Upper lobe of left lung (tissue), 4 donors: ENCODE data around the gene SH2D3A.

Experiments used
- POLR2AphosphoS5 ChIP-seq, 2 donors: sonication (generic); formaldehyde crosslinking; IDR thresholded peaks; one replicate each; pipeline ENCODE4 v1.5.1; 2017; ENCODE audit warnings: antibody characterized with exemption in 2 of 2
- TF ChIP-seq, protein P1 (sequence below), 6 experiments: fragments of 450-650 bp in 4 of 6; fragments of 200-600 bp in 2 of 6; sonication (generic) in 2 of 6; IDR thresholded peaks; one replicate each; pipeline ENCODE4 v1.5.1; 2016 to 2019; ENCODE audit warnings: antibody characterized with exemption in 6 of 6

DNA sequence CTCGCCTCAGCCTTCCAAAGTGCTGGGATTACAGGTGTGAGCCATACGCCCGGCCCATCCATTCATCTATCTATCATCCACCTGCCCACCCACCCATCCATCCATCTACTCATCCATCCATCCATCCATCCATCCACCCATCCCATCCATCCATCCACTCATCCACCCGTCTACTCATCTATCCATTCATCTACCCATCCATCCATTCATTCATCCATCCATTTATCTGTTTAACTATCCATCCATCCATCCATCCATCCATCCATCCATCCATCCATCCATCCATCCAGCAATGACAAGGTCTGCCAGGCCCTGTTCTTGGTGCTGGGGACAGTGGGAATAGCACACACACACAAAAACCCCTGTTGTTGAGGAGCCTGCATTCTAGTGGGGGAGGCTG, 9.8 kb upstream of the SH2D3A start:
- TF ChIP-seq, protein P1, sequence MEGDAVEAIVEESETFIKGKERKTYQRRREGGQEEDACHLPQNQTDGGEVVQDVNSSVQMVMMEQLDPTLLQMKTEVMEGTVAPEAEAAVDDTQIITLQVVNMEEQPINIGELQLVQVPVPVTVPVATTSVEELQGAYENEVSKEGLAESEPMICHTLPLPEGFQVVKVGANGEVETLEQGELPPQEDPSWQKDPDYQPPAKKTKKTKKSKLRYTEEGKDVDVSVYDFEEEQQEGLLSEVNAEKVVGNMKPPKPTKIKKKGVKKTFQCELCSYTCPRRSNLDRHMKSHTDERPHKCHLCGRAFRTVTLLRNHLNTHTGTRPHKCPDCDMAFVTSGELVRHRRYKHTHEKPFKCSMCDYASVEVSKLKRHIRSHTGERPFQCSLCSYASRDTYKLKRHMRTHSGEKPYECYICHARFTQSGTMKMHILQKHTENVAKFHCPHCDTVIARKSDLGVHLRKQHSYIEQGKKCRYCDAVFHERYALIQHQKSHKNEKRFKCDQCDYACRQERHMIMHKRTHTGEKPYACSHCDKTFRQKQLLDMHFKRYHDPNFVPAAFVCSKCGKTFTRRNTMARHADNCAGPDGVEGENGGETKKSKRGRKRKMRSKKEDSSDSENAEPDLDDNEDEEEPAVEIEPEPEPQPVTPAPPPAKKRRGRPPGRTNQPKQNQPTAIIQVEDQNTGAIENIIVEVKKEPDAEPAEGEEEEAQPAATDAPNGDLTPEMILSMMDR (IDR thresholded peaks at IDR 0.05): no peak
- TF ChIP-seq POLR2AphosphoS5 (IDR thresholded peaks at IDR 0.05): no peak
